ENCODE results near the gene LCN2. TPM values are rescaled to one million over a fixed set of nuclear protein-coding genes. Genes with fewer than 3 reads are reported as not detected.

Gene LCN2
- total RNA-seq, 1 donor from 2014 or later = 14.3 TPM

GRCh38 chr9:128113526-128114325 lies 35.5 kb upstream of the LCN2 start:
- no peak for TF ChIP-seq CTCF (IDR thresholded peaks at IDR 0.05)
- intact Hi-C loops (cut with DNase I) = loop anchor here (10.0 kb wide), 1 partner anchor 169 kb away; no protein-coding TSS in a partner anchor
- DNase-seq (peak; percentile 63), ATAC-seq (no peak)
- Histone ChIP-seq H3K36me3 (peaks cover 6% of the 10 kb centered on the region), H3K4me1 (peaks cover 11% of the 10 kb centered on the region), H3K27me3 (no peaks in the 10 kb centered on the region), H3K9me3 (no peaks in the 10 kb centered on the region), H3K4me3 (no peak overlapping the region), H3K27ac (no peak overlapping the region)

- DNase-seq = peak; percentile 63
Observed at GRCh38 chr9:128114326-128115186, 34.7 kb upstream of the LCN2 start.

GRCh38 chr9:128115187-128116103 lies 33.8 kb upstream of the LCN2 start:
- intact Hi-C loops (cut with DNase I) = loop anchor here (10.0 kb wide), 1 partner anchor 171 kb away; no protein-coding TSS in a partner anchor
- Histone ChIP-seq H3K36me3 (peaks cover 3% of the 10 kb centered on the region), H3K9me3 (no peaks in the 10 kb centered on the region), H3K27me3 (no peaks in the 10 kb centered on the region), H3K4me3 (no peak overlapping the region), H3K27ac (no peak overlapping the region), H3K4me1 (peaks cover 11% of the 10 kb centered on the region)
- DNase-seq = peak; percentile 67
- ATAC-seq = peak; percentile 36
- no peak for TF ChIP-seq CTCF (IDR thresholded peaks at IDR 0.05)

More at GRCh38 chr9:128114326-128115186, 34.7 kb upstream of the LCN2 start:
- Histone ChIP-seq H3K27ac (no peak overlapping the region), H3K36me3 (no peaks in the 10 kb centered on the region), H3K9me3 (no peaks in the 10 kb centered on the region), H3K4me3 (no peak overlapping the region), H3K27me3 (no peaks in the 10 kb centered on the region), H3K4me1 (peaks cover 11% of the 10 kb centered on the region)
- intact Hi-C loops (cut with DNase I) = loop anchor here (10.0 kb wide), 1 partner anchor 170 kb away; no protein-coding TSS in a partner anchor
- ATAC-seq = no peak
- TF ChIP-seq CTCF (IDR thresholded peaks at IDR 0.05) = no peak

- intact Hi-C loops (cut with DNase I) = loop anchor here (10.0 kb wide), 1 partner anchor 172 kb away; no protein-coding TSS in a partner anchor
- H3K27ac ChIP-seq = no peak overlapping the region
- DNase-seq = peak; percentile 62
Observed at GRCh38 chr9:128116104-128117083, 32.9 kb upstream of the LCN2 start.

More at GRCh38 chr9:128116104-128117083, 32.9 kb upstream of the LCN2 start:
- Histone ChIP-seq H3K9me3 (no peaks in the 10 kb centered on the region), H3K36me3 (peaks cover 10% of the 10 kb centered on the region), H3K4me1 (peaks cover 11% of the 10 kb centered on the region), H3K4me3 (no peak overlapping the region), H3K27me3 (no peaks in the 10 kb centered on the region)
- TF ChIP-seq CTCF (IDR thresholded peaks at IDR 0.05) = no peak
- no peak for ATAC-seq
